Fibroblast of skin of right quadriceps (primary cell): ENCODE measurements around the gene THAP10.
A peak's percentile ranks its signal among the peaks of the same experiment; 100 is the strongest.
"Not testable (repeated sequence)": the region's sequence is repeated elsewhere in the genome, so short reads cannot be mapped to it uniquely, and the experiment has no call there.

Experiments
- DNase-seq: peaks from one replicate; pipeline ENCODE4 v3.0.0-alpha.2; 2013

The THAP10 gene

GRCh38 chr15:70876011-70876410, 16.2 kb downstream of the THAP10 start:
- DNase-seq: no peak

GRCh38 chr15:70875001-70875782, 17.0 kb downstream of the THAP10 start:
- peak; percentile 57 for DNase-seq

GRCh38 chr15:70873232-70874054, 18.8 kb downstream of the THAP10 start:
- DNase-seq: no peak

GRCh38 chr15:70871490-70871889, 20.7 kb downstream of the THAP10 start:
- DNase-seq: not testable (repeated sequence)

- DNase-seq: peak; percentile 93
Observed at GRCh38 chr15:70870051-70870450, 22.2 kb downstream of the THAP10 start.

GRCh38 chr15:70869346-70869745, 22.9 kb downstream of the THAP10 start:
- DNase-seq: no peak

- peak; percentile 80 for DNase-seq
Observed at GRCh38 chr15:70867911-70868467, 24.2 kb downstream of the THAP10 start.

- no peak for DNase-seq
Observed at GRCh38 chr15:70866982-70867641, 25.1 kb downstream of the THAP10 start.

GRCh38 chr15:70863450-70864218, 28.6 kb downstream of the THAP10 start:
- DNase-seq: peak; percentile 88

GRCh38 chr15:70859998-70860397, 32.2 kb downstream of the THAP10 start:
- no peak for DNase-seq

GRCh38 chr15:70859322-70859908, 32.8 kb downstream of the THAP10 start:
- DNase-seq: no peak

- not testable (repeated sequence) for DNase-seq
Observed at GRCh38 chr15:70858614-70859321, 33.5 kb downstream of the THAP10 start.

GRCh38 chr15:70857562-70858285, 34.5 kb downstream of the THAP10 start:
- peak; percentile 67 for DNase-seq

GRCh38 chr15:70856884-70857561, 35.2 kb downstream of the THAP10 start:
- DNase-seq: peak; percentile 100

- DNase-seq: peak; percentile 78
Observed at GRCh38 chr15:70856177-70856883, 35.9 kb downstream of the THAP10 start.

GRCh38 chr15:70855764-70856163, 36.5 kb downstream of the THAP10 start:
- DNase-seq: no peak

- peak; percentile 67 for DNase-seq
Observed at GRCh38 chr15:70854666-70854976, 37.6 kb downstream of the THAP10 start.

- DNase-seq: peak; percentile 65
Observed at GRCh38 chr15:70853973-70854665, 38.1 kb downstream of the THAP10 start, which contains the start of gene LARP6. TSS of gene LARP6 (minus strand) at chr15:70854157. CDS start at chr15:70854088, 69 bp downstream.
